ENCODE results near the gene RIOK2.

The RIOK2 gene

DNA sequence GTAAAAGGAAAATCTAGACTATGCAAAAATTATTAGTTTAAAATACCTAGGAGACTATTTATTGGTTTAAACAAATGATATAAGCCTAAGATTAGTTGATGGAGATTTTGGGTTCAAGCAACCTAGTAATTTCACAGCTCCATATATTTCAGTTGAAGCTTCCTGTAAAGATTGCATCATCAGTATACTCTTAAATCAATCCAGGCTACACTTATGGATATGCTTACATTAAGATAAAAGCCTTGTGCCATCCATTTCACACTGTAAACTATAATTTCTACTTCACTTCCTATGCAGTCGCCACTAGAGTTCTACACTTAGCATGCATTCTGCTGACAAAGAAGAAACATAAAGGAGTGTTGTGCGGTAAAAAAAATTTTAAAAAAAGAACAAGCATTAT, 33.3 kb downstream of the RIOK2 start:
- H2AFZ ChIP-seq: no peak overlapping the region
- no peak overlapping the region for H3K4me2 ChIP-seq (ENCODE audit: low read length)
- no peaks in the 10 kb centered on the region for H3K4me1 ChIP-seq
- no peaks in the 10 kb centered on the region for H3K9me3 ChIP-seq (ENCODE audit: control insufficient read depth, low read length)
- TF ChIP-seq, protein P1, sequence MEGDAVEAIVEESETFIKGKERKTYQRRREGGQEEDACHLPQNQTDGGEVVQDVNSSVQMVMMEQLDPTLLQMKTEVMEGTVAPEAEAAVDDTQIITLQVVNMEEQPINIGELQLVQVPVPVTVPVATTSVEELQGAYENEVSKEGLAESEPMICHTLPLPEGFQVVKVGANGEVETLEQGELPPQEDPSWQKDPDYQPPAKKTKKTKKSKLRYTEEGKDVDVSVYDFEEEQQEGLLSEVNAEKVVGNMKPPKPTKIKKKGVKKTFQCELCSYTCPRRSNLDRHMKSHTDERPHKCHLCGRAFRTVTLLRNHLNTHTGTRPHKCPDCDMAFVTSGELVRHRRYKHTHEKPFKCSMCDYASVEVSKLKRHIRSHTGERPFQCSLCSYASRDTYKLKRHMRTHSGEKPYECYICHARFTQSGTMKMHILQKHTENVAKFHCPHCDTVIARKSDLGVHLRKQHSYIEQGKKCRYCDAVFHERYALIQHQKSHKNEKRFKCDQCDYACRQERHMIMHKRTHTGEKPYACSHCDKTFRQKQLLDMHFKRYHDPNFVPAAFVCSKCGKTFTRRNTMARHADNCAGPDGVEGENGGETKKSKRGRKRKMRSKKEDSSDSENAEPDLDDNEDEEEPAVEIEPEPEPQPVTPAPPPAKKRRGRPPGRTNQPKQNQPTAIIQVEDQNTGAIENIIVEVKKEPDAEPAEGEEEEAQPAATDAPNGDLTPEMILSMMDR (IDR thresholded peaks at IDR 0.05): no peak
- H3K27me3 ChIP-seq (ENCODE audit: control insufficient read depth, insufficient read depth, low read length): no peaks in the 10 kb centered on the region
- H3K27ac ChIP-seq: no peak overlapping the region
- H3K9ac ChIP-seq: no peak overlapping the region
- no peaks in the 10 kb centered on the region for H3K79me2 ChIP-seq
- no peak overlapping the region for H3K4me3 ChIP-seq (ENCODE audit: low read depth, low read length)
- H3K36me3 ChIP-seq (ENCODE audit: control insufficient read depth, insufficient read depth, low read length): no peaks in the 10 kb centered on the region

- Histone ChIP-seq H3K79me2 (no peaks in the 10 kb centered on the region), H3K4me1 (no peaks in the 10 kb centered on the region), H3K9ac (no peak overlapping the region), H3K27me3 (ENCODE audit: control insufficient read depth, insufficient read depth, low read length) (no peaks in the 10 kb centered on the region), H3K9me3 (ENCODE audit: control insufficient read depth, low read length) (no peaks in the 10 kb centered on the region), H3K36me3 (ENCODE audit: control insufficient read depth, insufficient read depth, low read length) (no peaks in the 10 kb centered on the region), H3K4me2 (ENCODE audit: low read length) (no peak overlapping the region), H2AFZ (no peak overlapping the region), H3K4me3 (ENCODE audit: low read depth, low read length) (no peak overlapping the region), H3K27ac (no peak overlapping the region)
- TF ChIP-seq, protein P1 (IDR thresholded peaks at IDR 0.05): no peak
Observed at GRCh38 chr5:97148288-97148687, 34.8 kb downstream of the RIOK2 start.

DNA sequence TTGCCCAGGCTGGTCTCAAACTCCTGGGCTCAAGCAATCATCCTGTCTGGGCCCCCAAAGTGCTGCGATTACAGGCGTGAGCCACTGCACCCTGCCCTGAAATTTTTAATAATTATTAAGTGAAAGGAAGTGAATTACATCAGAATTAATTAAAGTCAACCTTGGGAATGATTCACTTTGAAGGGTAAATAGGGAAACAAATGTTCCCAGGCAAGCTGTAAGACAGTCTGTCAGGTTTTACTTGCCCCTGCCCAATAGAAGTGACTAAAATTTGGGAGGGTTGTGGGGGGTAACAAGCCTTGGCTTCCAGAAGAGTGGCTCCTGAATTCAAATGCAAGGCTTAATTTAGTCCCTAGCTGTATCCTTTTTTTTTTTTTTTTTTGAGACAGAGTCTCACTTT, 39.3 kb downstream of the RIOK2 start:
- H3K9ac ChIP-seq: no peak overlapping the region
- no peaks in the 10 kb centered on the region for H3K36me3 ChIP-seq (ENCODE audit: control insufficient read depth, insufficient read depth, low read length)
- H3K27me3 ChIP-seq (ENCODE audit: control insufficient read depth, insufficient read depth, low read length): no peaks in the 10 kb centered on the region
- no peak overlapping the region for H3K27ac ChIP-seq
- H3K79me2 ChIP-seq: no peaks in the 10 kb centered on the region
- H3K4me2 ChIP-seq (ENCODE audit: low read length): no peak overlapping the region
- H3K4me3 ChIP-seq (ENCODE audit: low read depth, low read length): no peak overlapping the region
- no peaks in the 10 kb centered on the region for H3K9me3 ChIP-seq (ENCODE audit: control insufficient read depth, low read length)
- H3K4me1 ChIP-seq: no peaks in the 10 kb centered on the region
- H2AFZ ChIP-seq: no peak overlapping the region
- TF ChIP-seq, protein P1 (IDR thresholded peaks at IDR 0.05): no peak

DNA sequence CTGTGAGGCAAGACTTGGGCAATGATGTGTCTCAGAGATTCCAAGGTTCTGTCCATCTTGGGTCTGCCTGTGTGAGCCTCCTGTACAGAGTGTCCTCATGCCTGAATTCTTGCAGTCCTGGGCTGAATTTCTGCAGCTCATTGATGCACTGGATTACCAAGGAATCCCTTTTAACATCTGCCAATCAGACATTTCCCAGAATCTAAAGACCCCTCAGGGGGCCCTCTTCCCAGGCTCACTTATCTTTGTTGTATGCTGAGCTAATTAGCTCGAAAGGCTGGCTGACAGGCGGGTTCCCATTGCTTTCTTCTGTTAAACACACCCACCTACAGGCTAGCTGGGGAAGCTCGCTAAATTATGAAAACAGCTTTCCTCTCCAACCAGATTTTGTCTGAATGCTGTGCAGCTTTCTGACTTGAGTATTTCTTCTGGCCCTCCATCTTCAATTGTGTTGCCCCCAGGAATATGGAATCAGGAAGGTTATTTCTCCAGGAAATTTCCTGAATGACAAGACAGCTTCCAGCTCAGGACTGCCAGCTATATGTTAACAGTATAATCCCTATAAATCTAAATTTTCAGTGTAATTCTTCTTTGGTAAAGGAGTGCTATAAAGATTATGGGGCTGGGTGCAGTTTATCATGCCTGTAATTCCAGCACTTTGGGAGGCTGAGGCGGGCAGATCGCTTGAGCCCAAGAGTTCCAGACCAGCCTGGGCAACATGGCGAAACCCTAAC, 40.4 kb downstream of the RIOK2 start, which contains the start of gene LIX1:
Gene LIX1, minus strand, starts transcription at position 91 of the 734 bp plus-strand sequence. Its CDS starts 35 bp downstream, at position 56.
- H3K27me3 ChIP-seq (ENCODE audit: control insufficient read depth, insufficient read depth, low read length): no peaks in the 10 kb centered on the region
- H3K4me3 ChIP-seq (ENCODE audit: low read depth, low read length): no peak within 1 kb of the TSS
- no peak within 1 kb of the TSS for H3K9ac ChIP-seq
- TF ChIP-seq, protein P1 (IDR thresholded peaks at IDR 0.05): peak; percentile 27
- H3K4me1 ChIP-seq: no peaks in the 10 kb centered on the region
- no peak within 1 kb of the TSS for H2AFZ ChIP-seq
- no peaks in the 10 kb centered on the region for H3K9me3 ChIP-seq (ENCODE audit: control insufficient read depth, low read length)
- H3K36me3 ChIP-seq (ENCODE audit: control insufficient read depth, insufficient read depth, low read length): no peaks in the 10 kb centered on the region
- H3K27ac ChIP-seq: no peak within 1 kb of the TSS
- no peaks in the 10 kb centered on the region for H3K79me2 ChIP-seq
- no peak within 1 kb of the TSS for H3K4me2 ChIP-seq (ENCODE audit: low read length)

GRCh38 chr5:97141539-97141938, 41.5 kb downstream of the RIOK2 start:
- no peak overlapping the region for H3K9ac ChIP-seq
- TF ChIP-seq, protein P1 (IDR thresholded peaks at IDR 0.05): no peak
- H3K27ac ChIP-seq: no peak overlapping the region
- no peak overlapping the region for H3K4me2 ChIP-seq (ENCODE audit: low read length)
- no peaks in the 10 kb centered on the region for H3K4me1 ChIP-seq
- H3K9me3 ChIP-seq (ENCODE audit: control insufficient read depth, low read length): no peaks in the 10 kb centered on the region
- H3K4me3 ChIP-seq (ENCODE audit: low read depth, low read length): no peak overlapping the region
- H3K27me3 ChIP-seq (ENCODE audit: control insufficient read depth, insufficient read depth, low read length): no peaks in the 10 kb centered on the region
- no peaks in the 10 kb centered on the region for H3K36me3 ChIP-seq (ENCODE audit: control insufficient read depth, insufficient read depth, low read length)
- H3K79me2 ChIP-seq: no peaks in the 10 kb centered on the region
- no peak overlapping the region for H2AFZ ChIP-seq

Data from parathyroid adenoma (tissue), 2 donors.